ENCODE data around the gene NGRN.
"Not testable (repeated sequence)": the region's sequence is repeated elsewhere in the genome, so short reads cannot be mapped to it uniquely, and the experiment has no call there.

The NGRN gene

DNA sequence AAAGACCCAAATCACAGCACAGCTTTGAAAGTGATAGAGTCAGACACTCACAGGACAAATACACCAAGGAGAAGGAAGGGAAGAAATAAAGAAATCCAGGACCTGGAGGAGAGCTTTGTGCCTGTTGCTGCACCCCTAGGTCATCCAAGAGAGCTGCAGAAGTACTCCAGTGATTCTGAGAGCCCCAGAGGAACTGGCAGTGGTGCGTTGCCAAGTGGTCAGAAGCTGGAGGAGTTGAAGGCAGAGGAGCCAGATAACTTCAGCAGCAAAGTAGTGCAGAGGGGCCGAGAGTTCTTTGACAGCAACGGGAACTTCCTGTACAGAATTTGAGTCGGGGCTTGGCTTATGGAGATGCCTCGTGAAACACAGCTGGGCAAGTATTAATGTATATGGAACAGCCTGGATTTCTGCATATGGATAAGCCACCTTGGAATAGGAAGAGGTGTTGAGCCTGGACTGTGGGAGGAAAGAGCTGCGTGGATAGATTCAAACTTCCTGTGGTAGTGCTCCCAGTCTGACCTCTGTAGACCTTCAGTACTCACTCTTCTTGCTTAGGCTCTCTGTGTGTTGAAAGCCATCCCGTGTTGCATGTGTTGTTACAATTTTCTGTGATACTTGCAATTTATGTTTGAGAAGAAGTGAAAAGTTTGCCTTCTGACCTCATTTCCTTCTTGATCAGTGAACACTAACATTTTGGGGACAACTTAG, 6.1 kb downstream of the NGRN start:
- no peak for FAIRE-seq
- no peak for DNase-seq (ENCODE audit: insufficient read length, low spot score)

DNA sequence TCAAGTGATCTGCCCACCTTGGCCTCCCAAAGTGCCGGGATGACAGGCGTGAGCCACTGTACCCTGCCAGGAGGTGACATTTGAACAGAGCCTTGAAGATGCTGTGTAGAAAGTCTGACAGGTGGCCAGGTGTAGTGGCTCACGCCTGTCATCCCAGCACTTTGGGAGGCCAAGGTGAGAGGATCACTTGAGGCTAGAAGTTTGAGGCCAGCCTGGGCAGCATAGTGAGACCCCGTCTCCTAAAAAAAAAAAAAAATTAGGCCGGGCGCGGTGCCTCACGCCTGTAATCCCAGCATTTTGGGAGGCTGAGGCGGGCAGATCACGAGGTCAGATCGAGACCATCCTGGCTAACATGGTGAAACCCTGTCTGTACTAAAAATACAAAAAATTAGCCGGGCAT, 13.0 kb downstream of the NGRN start:
- not testable (repeated sequence) for FAIRE-seq; DNase-seq (ENCODE audit: insufficient read length, low spot score)

DNA sequence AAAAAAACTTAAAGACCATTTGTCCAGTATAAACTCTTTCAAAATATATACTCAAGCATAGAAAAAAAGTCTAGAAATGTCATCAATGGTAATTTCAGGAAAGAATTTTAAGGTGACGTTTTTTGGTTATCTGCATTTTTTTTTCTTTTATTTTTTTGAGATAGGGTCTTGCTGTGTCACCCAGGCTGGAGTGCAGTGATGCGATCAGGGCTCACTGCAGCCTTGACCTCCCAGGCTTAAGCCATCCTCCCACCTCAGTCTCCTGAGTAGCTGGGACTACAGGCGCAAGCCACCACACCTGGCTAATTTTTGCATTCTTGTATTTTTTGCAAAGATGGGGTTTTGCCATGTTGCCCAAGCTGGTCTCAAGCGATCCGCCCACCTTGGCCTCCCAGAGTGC, 15.3 kb downstream of the NGRN start:
- DNase-seq (ENCODE audit: insufficient read length, low spot score); FAIRE-seq: not testable (repeated sequence)

DNA sequence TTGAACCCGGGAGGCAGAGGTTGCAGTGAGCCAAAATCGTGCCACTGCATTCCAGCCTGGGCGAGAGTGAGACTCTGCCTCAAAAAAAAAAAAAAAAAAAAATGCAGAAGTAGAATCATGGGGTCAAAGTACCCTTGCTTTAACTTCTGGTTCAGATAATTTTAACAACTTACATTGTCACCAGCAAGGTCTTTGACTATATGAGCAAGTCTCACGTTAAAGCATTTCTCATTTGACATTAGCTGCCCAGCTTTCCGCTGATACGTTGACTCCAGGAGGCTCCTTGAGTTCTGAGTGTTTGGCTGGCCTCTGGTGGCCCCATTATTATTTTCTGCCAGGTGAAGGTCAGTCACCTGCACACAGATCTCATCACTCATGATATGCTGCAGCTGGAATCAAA, 16.2 kb downstream of the NGRN start:
- DNase-seq (ENCODE audit: insufficient read length, low spot score); FAIRE-seq: not testable (repeated sequence)

DNA sequence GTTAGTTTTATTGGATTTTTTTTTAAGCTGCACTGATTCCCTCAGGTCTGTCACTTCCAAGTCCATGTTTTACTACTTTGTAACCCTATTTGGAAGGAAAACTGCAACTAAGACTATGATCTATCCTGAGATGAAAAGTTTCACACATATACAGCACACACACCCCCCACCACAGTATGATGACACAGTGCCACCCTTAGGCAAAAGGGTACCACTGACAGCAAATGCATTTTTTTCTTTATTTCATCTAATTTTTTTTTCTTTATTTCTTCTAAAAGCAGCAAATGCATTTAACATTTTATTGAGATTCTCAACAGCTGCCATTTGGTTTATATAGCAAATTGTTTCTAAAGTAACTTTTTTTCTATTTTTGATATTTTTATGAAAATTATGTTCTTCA, 21.2 kb downstream of the NGRN start:
- DNase-seq (ENCODE audit: insufficient read length, low spot score) (peak; percentile 20), FAIRE-seq (no peak)

DNA sequence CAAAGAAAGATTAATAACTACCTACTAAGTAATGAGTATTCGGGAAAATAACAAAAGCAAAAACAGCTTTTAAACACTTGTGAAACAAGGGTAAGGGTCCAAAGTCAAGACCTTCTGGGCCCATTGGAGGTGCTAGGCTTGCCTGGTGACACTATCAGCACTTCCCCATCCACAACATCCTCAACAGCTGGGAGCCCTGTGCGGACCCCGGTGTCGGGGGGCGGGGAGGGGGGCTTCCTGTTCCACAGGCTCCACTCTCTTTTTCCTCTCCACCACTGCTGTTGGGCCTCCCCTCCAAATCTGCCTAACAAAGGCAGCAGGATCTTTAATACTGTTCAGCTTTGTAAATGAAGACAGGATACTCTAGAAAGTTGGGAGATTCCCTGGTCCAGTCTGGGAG, 21.6 kb downstream of the NGRN start:
- no peak for DNase-seq (ENCODE audit: insufficient read length, low spot score)
- no peak for FAIRE-seq

DNA sequence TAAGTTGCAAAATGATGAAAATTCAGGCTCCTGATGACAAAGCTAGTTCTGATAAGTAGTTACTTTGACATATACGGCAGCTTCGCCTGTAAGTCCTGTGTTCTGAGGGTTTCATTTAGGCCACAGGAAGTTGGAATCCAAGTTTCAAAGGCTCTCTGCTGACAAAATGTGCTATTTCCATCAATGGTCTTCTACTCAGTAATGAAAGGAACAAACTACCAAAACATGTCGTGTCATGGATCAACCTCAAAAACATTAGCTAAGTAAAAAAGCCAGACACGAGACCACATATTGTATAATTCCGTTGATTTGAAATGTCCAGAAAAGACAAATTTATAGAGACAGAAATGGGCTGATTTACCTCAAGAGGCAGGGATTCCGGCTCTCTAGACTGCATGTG, 22.5 kb downstream of the NGRN start:
- FAIRE-seq = no peak

DNA sequence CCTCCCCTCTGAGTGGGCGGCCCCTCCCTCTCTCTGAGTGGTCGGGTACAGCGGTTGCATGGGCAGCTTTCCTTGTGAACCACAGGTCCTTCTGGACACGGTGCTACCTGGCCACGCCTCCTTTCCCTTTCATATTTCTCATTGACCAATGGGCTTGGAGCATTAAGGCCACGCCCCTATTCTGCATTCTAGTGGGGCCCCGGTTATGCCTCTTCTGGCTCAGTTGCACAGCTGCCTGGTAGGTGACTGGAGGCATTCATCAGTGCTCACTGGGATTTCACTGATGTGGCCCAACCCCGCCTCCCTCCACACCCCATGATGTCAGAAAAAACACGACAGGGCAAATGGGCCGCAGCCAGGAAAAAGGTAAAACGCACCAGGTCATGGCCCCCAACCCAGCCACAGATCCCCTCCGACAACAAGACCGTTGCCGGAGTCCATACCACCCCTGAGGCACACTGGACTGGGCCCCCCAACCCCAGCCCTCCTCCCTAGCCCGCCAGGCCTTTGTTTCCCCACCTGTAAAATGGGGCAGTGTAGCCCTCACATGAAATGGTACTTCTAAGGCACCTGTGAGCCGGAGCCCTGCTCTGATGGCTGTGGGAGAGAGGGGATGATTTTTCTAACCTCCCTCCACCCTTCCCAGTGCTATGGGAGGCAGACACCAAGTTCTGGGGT, 26.3 kb downstream of the NGRN start:
- DNase-seq (ENCODE audit: insufficient read length, low spot score) = no peak
- FAIRE-seq = peak; percentile 8

More for the DNA sequence above, 22.5 kb downstream of the NGRN start:
- DNase-seq (ENCODE audit: insufficient read length, low spot score) = no peak

DNA sequence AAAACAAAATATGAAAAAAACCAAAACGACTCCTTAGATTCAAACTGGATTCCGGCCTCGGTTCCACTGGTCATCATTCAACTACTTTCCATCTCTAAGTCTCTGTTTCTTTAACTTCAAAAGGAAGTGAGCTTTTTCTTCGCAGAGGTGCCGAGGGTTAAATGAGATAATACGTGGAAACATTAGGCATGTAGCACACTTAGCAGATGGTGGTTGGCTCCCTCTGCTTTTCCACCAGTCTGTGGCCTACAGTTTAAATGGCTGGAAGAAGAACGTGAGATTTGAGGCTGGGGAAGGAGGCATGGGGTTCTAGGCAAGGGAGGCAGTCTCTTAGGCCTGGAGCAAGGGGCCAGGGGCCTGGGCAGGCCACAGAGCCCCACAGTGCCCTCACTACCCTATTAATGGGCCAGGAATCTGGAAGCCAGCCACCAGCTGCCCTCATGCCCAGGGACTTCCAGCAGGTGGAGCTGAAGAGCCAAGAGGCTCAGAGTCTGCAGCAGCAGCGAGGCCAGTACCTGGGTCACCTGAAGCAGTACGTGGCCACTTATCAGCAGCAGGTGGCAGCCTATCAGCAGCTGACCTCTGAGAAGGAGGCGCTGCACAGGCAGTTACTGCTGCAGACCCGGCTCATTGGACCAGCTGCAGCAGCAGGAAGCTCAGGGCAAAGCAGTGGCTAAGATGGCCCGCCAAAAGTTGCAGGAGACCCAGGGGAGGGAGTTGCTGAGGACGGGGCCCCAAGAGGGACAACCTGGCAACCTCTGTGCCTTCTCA, 27.8 kb downstream of the NGRN start:
- peak; percentile 21 for DNase-seq (ENCODE audit: insufficient read length, low spot score)
- peak; percentile 8 for FAIRE-seq

DNA sequence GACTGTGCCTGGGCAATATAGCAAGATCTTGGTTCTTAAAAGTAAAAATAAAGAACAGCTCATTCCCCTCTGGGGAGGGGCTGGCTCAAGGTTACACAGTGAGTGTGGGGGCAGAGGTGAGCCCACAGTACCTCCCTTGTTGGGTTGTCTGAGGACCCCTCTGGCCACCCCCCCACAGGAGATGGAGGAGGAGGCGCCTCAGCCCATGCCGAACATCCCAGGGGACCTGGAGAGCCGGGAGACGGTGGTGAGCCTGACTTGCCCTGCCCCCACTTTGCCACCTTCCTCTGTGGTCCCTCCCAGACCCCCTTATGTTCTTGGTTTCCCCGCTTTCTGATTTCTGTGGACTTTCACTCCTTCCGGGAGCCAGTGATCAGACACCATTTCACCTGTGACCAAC, 28.7 kb downstream of the NGRN start:
- DNase-seq (ENCODE audit: insufficient read length, low spot score) (no peak), FAIRE-seq (no peak)

DNA sequence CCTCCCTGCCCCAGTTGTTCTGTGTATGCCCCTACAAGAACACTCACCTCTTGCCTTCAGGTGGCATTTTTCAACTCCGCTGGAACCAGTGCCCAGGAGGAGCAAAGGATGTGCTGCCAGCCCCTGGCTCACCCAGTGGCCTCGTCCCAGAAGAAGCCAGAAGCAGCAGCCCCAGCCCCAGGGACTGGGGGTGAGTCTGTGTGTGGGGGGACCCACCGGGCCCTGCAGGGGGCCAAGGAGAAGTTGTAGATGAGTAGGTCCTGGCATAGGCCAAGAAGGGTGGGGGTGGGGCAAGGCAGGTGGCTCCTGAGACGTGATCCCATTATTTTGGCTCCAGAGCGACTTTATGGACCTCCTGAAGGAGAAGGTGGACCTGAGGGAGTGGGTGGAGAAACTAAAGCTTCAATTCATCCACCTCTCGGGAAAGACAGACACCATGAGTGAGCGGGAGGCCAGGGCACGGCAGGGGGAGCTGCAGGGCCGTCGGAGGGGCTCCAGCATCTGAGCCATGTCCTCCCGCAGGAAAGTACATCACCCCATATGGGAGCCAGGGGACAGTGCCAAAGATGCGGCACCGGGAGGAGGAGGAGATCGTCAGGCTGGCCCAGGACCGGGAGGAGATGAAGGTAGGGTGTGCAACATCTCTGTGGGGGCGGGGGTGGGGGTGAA, 29.3 kb downstream of the NGRN start:
- no peak for DNase-seq (ENCODE audit: insufficient read length, low spot score)
- FAIRE-seq = no peak

DNA sequence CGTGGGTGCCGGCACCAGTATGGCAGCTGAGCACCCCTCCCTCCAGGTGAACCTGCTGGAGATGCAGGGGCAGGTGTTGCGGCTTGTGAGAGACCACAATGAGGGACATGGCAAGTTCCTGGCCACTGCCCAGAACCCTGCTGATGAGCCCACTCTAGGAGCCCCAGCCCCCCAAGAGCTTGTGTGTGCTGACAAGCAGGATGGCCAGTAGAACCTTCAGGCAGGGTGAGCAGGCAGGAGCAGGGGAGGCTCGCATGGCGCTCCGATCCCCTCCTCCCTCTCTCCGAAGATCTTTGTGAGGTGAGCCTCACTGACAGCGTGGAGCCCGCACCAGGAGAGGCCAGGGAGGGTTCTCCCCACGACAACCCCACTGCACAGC, 29.8 kb downstream of the NGRN start:
- FAIRE-seq (no peak), DNase-seq (ENCODE audit: insufficient read length, low spot score) (no peak)

DNA sequence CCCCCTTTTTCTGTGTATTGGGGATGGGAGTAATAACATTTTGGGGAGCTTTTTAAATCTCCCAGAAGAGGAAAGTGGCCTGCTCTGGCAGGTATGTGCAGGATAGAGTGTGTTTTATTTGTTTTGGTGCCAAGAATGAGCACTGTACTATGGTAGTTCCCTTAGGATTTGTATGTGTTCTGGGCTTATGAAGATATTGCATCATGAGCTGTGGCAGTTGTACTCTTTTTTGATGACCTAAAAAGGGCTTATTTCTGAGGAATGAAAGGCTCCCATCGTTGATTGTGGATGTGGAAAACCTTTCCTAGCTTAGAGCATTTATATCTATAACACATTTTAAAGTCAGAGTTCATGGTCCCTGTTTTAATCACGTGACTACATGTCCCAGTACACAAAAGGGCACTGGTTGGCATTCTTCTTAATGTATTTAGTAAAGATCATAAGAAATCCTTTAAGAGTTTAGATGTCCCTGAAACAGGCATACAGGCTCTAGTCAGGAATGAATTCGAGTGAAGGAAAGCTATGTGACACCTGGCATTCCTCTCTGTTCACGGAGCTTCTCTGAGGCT, 30.9 kb downstream of the NGRN start:
- FAIRE-seq; DNase-seq (ENCODE audit: insufficient read length, low spot score): not testable (repeated sequence)

DNA sequence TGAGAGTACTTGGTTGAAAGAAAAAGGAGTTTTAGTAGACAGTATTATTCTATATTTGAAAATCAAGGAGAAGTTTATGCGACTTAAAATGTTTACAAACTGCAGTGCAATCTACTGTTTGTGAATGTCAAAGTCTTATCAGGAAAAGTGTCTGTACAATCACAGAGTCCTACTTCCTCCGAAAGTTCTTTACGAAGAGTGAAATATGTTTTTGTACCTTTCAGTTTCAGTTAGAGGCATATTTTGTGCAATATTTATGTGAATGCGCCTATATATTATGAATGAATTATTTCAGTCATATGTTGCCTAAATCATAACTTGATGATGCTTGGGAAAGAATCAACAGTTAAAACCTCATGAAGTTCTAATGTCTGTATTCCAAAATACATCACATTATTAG, 31.5 kb downstream of the NGRN start:
- FAIRE-seq = no peak
- DNase-seq (ENCODE audit: insufficient read length, low spot score) = no peak

DNA sequence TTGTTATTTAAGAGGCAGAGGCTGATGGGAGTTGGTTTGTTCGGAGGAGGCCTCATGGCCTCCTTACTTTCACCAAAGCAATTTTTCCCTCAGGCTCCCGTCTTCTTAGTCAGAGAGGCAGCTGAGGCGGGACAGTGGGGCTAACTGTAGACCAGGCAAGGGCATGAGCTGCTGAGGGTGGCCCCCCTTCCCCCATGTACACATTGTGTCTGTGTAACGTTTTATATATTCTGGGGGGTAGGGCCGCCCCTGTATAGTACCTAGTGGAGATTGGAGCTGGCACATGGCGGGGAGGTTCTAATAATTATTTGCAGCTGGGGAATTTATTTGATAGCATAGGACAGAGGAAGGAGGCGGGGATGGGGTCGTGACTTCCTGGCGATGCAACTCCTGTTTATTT, 35.1 kb downstream of the NGRN start:
- no peak for FAIRE-seq
- DNase-seq (ENCODE audit: insufficient read length, low spot score) = no peak

DNA sequence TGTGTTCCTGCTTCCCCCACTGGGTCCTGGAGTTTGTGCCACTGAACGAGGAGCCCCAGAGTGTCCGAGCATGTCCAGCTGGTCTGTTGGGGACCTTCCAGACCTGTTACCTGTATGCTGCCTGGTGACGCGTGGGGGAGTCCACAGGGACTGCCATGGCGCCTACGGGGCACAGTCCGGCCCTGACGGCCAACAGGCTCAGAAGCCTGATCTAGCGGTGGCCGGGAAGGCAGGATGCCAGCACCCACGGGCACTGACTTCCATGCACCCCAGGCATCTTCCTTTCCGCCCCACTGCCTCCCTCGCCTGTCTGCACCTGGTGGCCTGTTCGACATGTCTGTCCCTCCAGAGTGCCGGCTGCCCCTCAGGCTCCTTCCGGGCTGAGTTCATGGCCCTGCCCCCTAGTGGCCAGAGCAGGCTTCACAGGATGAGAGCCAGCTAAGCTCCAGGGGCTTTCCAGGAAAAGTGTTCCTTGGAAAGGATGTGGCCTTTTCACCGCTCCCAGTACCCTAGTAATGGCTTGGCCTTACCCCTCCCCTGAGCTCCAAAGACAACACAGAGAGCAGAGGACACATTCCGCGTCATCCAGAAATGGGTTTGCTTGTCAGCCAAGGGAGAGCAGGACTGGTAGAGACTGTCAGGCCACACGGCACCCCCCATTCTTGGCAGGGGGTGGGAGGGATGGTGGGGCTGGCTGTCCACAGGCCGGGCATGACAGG, 35.7 kb downstream of the NGRN start:
- FAIRE-seq (peak; percentile 11), DNase-seq (ENCODE audit: insufficient read length, low spot score) (no peak)

DNA sequence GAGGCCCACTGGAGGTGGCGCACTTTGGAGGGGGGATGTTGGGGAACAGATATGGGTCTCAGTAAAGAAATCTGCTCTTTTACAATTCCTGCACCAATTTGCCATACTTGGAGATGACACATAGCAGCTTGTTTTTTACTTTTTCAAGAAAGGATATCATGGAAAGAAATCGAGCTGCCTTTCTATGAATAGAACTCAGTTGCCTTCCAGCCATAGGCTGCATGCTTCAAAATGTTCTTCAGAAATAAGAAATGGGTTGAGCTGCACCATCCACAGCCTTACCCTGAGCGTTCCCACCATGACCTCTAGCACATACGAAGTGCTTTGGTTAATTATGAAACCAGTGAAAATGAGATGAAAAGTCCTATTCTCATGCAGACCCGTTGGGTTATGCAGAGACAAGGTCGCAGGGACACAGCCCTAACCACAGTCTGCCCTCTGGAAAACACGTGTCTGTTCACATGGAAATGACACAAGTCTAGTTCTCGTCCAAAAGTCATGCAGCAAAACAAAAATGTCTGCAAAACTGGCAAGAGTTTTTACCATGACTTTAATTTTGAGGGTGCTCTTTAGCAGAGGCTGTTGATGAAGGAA, 36.3 kb downstream of the NGRN start:
- DNase-seq (ENCODE audit: insufficient read length, low spot score) (no peak), FAIRE-seq (no peak)

DNA sequence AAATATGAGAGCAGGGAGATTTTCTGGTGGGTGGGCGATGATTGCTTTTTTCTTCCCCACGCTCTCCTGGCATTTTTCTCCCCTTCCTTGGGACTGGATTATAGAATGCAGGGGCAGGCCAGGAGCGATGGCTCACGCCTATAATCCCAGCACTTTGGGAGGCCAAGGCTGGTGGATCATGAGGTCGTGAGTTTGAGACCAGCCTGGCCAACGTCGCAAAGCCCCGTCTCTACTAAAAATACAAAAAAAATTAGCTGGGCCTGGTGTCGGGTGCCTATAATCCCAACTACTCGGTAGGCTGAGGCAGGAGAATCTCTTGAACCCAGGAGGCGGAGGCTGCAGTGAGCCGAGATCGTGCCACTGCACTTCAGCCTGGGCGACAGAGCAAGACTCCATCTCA, 39.9 kb downstream of the NGRN start:
- not testable (repeated sequence) for FAIRE-seq; DNase-seq (ENCODE audit: insufficient read length, low spot score)

DNA sequence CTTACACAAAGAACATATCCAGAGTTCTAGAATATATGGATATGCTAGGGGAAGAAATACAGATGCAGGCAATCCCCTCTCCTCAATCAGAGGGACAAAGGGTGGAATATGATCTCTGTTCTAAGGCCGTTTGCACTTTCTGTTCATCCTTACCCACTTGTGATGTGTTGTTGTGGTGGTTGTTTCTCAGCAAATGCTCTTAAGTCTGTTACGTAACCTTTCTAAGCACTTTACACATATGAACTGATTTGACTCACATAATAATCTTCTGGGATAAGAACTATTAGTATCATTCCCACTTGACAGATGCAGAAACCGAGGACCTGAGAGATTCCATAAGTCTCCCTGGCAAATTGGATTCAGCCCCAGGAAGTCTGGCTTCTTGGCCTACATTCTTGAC, 40.5 kb downstream of the NGRN start:
- DNase-seq (ENCODE audit: insufficient read length, low spot score) (no peak), FAIRE-seq (no peak)

DNA sequence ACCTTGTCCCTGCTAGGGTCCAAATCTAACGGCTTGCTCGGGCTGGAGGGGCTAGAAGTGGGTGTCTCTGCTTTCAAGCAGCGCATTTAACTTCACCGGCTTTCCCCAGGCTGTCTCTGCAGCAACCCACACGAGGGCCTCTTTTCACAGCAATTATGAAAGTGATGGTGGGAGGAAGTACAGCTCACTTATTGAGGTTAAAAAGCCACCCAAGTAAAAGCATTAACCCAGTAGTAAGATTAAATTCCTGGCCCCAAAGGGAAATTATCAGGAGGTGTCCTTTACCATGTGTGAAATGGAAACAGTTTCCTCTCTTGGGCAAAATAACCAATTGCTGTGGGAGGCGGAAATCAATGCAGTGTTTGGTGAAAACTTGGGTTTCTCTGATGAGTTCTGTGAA, 41.1 kb downstream of the NGRN start:
- FAIRE-seq = peak; percentile 83
- DNase-seq (ENCODE audit: insufficient read length, low spot score) = no peak
